SK-N-MC (cell line): Measurements from ENCODE around the gene CACNA1C.

Source experiments
- EZH2 ChIP-seq: fragments of 200-600 bp; sonication (generic); IDR thresholded peaks from one replicate; pipeline ENCODE4 v1.6.1; 2017; ENCODE audit warnings: antibody characterized with exemption
- POLR2AphosphoS5 ChIP-seq: IDR thresholded peaks from 2 replicates; pipeline ENCODE4 v1.6.1; 2012; ENCODE audit warnings: mild to moderate bottlenecking, low read depth, low read length, borderline replicate concordance

DNA sequence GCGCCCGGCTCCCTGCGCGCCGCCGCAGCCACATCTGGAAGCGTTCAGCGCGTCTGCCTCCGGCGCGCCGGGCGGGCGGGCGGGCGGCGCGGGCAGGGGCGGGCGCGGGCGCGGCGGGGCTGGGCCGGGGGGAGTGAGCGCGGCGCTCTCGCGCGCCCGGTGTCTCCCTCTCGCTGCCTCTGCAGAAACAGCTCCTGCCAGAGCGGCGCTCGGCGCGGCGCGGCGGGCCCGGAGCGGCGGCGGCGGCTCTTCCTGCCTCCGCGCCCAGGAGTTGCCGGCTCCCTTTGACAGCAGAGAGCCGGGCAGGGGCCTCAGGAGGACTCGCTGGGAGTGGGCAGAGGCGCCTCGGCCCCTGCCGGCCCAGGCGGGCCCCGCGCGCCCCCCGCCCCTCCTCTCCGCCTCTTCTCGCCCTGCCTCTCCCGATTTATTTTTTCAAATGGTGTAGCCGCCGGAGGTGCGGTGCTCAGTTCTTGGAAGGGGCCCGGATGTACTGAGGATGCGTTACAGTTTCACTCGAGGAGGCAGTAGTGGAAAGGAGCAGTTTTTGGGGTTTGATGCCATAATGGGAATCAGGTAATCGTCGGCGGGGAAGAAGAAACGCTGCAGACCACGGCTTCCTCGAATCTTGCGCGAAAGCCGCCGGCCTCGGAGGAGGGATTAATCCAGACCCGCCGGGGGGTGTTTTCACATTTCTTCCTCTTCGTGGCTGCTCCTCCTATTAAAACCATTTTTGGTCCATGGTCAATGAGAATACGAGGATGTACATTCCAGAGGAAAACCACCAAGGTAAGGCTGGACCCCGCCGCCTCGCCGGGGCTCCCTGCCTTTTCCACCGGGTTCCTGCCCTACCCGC lies at the start of gene CACNA1C:
- no peak for TF ChIP-seq EZH2
- no peak for TF ChIP-seq POLR2AphosphoS5
